ENCODE data around the gene B9D1. TPM values are rescaled to one million over a fixed set of nuclear protein-coding genes. Genes with fewer than 3 reads are reported as not detected.

Gene B9D1
- total RNA-seq, 1 experiment from 2014 or later = 48.0 TPM

- Histone ChIP-seq H3F3A (ENCODE audit: low read length, unreplicated experiment) (no peaks in the 10 kb centered on the region), H3K9me2 (replicated peaks; ENCODE audit: low read length) (no peaks in the 10 kb centered on the region), H3K27ac (ENCODE audit: low read length) (no peak overlapping the region), H3K27me3 (ENCODE audit: low read length) (no peaks in the 10 kb centered on the region), H3K79me2 (ENCODE audit: low read length) (no peaks in the 10 kb centered on the region), H3K9me3 (ENCODE audit: low read length) (no peaks in the 10 kb centered on the region), H3K4me3 (ENCODE audit: low read length) (no peak overlapping the region), H2AFZ (ENCODE audit: low read length) (no peak overlapping the region), H3K36me3 (ENCODE audit: low read depth, low read length) (no peaks in the 10 kb centered on the region; the same call in 1 of the 2 replicates), H3K4me1 (ENCODE audit: insufficient read depth, low read length) (no peaks in the 10 kb centered on the region), H4K20me1 (ENCODE audit: low read length) (no peaks in the 10 kb centered on the region), H3K9ac (ENCODE audit: low read length) (no peak overlapping the region), H3K4me2 (ENCODE audit: low read length) (no peak overlapping the region)
- ATAC-seq (no peak), DNase-seq (no peak)
- CTCF ChIA-PET = no interaction called here
- POLR2A ChIA-PET (ENCODE audit: unreplicated experiment) = no interaction called here
- BruUV-seq (replicated peaks) = no TSS peak
- intact Hi-C loops (cut with micrococcal nuclease) = no loop called here
- TF ChIP-seq CTCF (conservative IDR thresholded peaks at IDR 0.05; ENCODE audit: low read depth, low read length) = no peak
- TF ChIP-seq EZH2phosphoT487 (IDR thresholded peaks at IDR 0.05; ENCODE audit: borderline replicate concordance, low read length) = no peak
- TF ChIP-seq EZH2 (IDR thresholded peaks at IDR 0.05; ENCODE audit: low read length, unreplicated experiment) = no peak
Observed at GRCh38 chr17:19304751-19305150, 57.8 kb downstream of the B9D1 start.

- TF ChIP-seq EZH2phosphoT487 (IDR thresholded peaks at IDR 0.05; ENCODE audit: borderline replicate concordance, low read length) (no peak), EZH2 (IDR thresholded peaks at IDR 0.05; ENCODE audit: low read length, unreplicated experiment) (no peak), CTCF (conservative IDR thresholded peaks at IDR 0.05; ENCODE audit: low read depth, low read length) (no peak)
- ATAC-seq (no peak), DNase-seq (peak; percentile 19)
- POLR2A ChIA-PET (ENCODE audit: unreplicated experiment) = no interaction called here
- H3K4me2 ChIP-seq (ENCODE audit: low read length) = no peak overlapping the region
- no peaks in the 10 kb centered on the region; the same call in 1 of the 2 replicates for H3K36me3 ChIP-seq (ENCODE audit: low read depth, low read length)
- no peak overlapping the region for H3K9ac ChIP-seq (ENCODE audit: low read length)
- H2AFZ ChIP-seq (ENCODE audit: low read length) = no peak overlapping the region
- no peak overlapping the region for H3K27ac ChIP-seq (ENCODE audit: low read length)
- H3K4me1 ChIP-seq (ENCODE audit: insufficient read depth, low read length) = no peaks in the 10 kb centered on the region
- H4K20me1 ChIP-seq (ENCODE audit: low read length) = no peaks in the 10 kb centered on the region
- CTCF ChIA-PET = no interaction called here
- intact Hi-C loops (cut with micrococcal nuclease) = no loop called here
- no peaks in the 10 kb centered on the region for H3K79me2 ChIP-seq (ENCODE audit: low read length)
- no peaks in the 10 kb centered on the region for H3K9me3 ChIP-seq (ENCODE audit: low read length)
- no peaks in the 10 kb centered on the region for H3K27me3 ChIP-seq (ENCODE audit: low read length)
- H3K4me3 ChIP-seq (ENCODE audit: low read length) = no peak overlapping the region
- no peaks in the 10 kb centered on the region for H3K9me2 ChIP-seq (replicated peaks; ENCODE audit: low read length)
- no TSS peak for BruUV-seq (replicated peaks)
- H3F3A ChIP-seq (ENCODE audit: low read length, unreplicated experiment) = no peaks in the 10 kb centered on the region
Observed at GRCh38 chr17:19304209-19304608, 58.3 kb downstream of the B9D1 start.

GRCh38 chr17:19303367-19303776 lies 59.2 kb downstream of the B9D1 start:
- no peak overlapping the region for H3K4me2 ChIP-seq (ENCODE audit: low read length)
- H4K20me1 ChIP-seq (ENCODE audit: low read length) = no peaks in the 10 kb centered on the region
- no peak overlapping the region for H2AFZ ChIP-seq (ENCODE audit: low read length)
- no peaks in the 10 kb centered on the region for H3K4me1 ChIP-seq (ENCODE audit: insufficient read depth, low read length)
- DNase-seq = no peak
- H3K9ac ChIP-seq (ENCODE audit: low read length) = no peak overlapping the region
- ATAC-seq = no peak
- no peaks in the 10 kb centered on the region; the same call in 1 of the 2 replicates for H3K36me3 ChIP-seq (ENCODE audit: low read depth, low read length)
- no peaks in the 10 kb centered on the region for H3K9me3 ChIP-seq (ENCODE audit: low read length)
- no peaks in the 10 kb centered on the region for H3F3A ChIP-seq (ENCODE audit: low read length, unreplicated experiment)
- no peak overlapping the region for H3K27ac ChIP-seq (ENCODE audit: low read length)
- H3K79me2 ChIP-seq (ENCODE audit: low read length) = no peaks in the 10 kb centered on the region
- no TSS peak for BruUV-seq (replicated peaks)
- intact Hi-C loops (cut with micrococcal nuclease) = no loop called here
- CTCF ChIA-PET = no interaction called here
- POLR2A ChIA-PET (ENCODE audit: unreplicated experiment) = no interaction called here
- no peak overlapping the region for H3K4me3 ChIP-seq (ENCODE audit: low read length)
- no peaks in the 10 kb centered on the region for H3K9me2 ChIP-seq (replicated peaks; ENCODE audit: low read length)
- TF ChIP-seq EZH2phosphoT487 (IDR thresholded peaks at IDR 0.05; ENCODE audit: borderline replicate concordance, low read length) (no peak), EZH2 (IDR thresholded peaks at IDR 0.05; ENCODE audit: low read length, unreplicated experiment) (no peak), CTCF (conservative IDR thresholded peaks at IDR 0.05; ENCODE audit: low read depth, low read length) (no peak)
- H3K27me3 ChIP-seq (ENCODE audit: low read length) = no peaks in the 10 kb centered on the region

Data from PC-3 (cell line).